CD14-positive monocyte (primary cell): ENCODE results near the gene HHIP. TPM values are rescaled to one million over a fixed set of nuclear protein-coding genes. Genes with fewer than 3 reads are reported as not detected.

Experiments
- DNase-seq, 3 donors: peaks; one replicate each; pipeline ENCODE4 v3.0.0-alpha.2; 2011 to 2022
- H2AFZ ChIP-seq: 2 replicates; pipeline ENCODE4 v1.6.0; 2012; ENCODE audit warnings: mild to moderate bottlenecking, low read depth, low read length, inconsistent platforms; ENCODE audit not compliant: insufficient read depth, poor library complexity, severe bottlenecking
- H3K27ac ChIP-seq, 2 donors: 1 replicate in 1 of 2; 2 replicates in 1 of 2; pipeline ENCODE4 v1.5.1; 2012 to 2013; ENCODE audit warnings: low read length in 2 of 2, control low read depth in 1 of 2, inconsistent platforms in 1 of 2, low read depth in 1 of 2, mild to moderate bottlenecking in 1 of 2
- H3K27me3 ChIP-seq, 2 donors: one replicate each; pipeline versions ENCODE4 v1.6.0 to v1.6.1; 2011 to 2013; ENCODE audit warnings: low read length in 2 of 2; ENCODE audit not compliant: control insufficient read depth in 2 of 2, insufficient read depth in 2 of 2
- H3K36me3 ChIP-seq, 2 donors: replicated peaks in 1 of 2; 1 replicate in 1 of 2; 2 replicates in 1 of 2; pipeline versions ENCODE4 v1.5.1 to v1.6.1; 2012 to 2013; ENCODE audit warnings: low read length in 2 of 2, control low read depth in 1 of 2, inconsistent platforms in 1 of 2, mild to moderate bottlenecking in 1 of 2; ENCODE audit not compliant: insufficient read depth in 2 of 2, control insufficient read depth in 1 of 2
- H3K4me1 ChIP-seq, 2 donors: 1 replicate in 1 of 2; 2 replicates in 1 of 2; pipeline versions ENCODE4 v1.5.1 to v1.6.1; 2012 to 2013; ENCODE audit warnings: low read length in 2 of 2, control low read depth in 1 of 2, inconsistent platforms in 1 of 2, mild to moderate bottlenecking in 1 of 2, moderate library complexity in 1 of 2; ENCODE audit not compliant: insufficient read depth in 2 of 2, control insufficient read depth in 1 of 2
- H3K4me2 ChIP-seq: replicated peaks from 2 replicates; pipeline ENCODE3; 2012; ENCODE audit warnings: low read length, moderate library complexity, mild to moderate bottlenecking; ENCODE audit not compliant: poor library complexity, severe bottlenecking; ENCODE audit errors: extremely low read depth
- H3K4me3 ChIP-seq, 3 experiments: fragments of 200-600 bp in 1 of 3; sonication (generic) in 1 of 3; replicated peaks in 1 of 3; 1 replicate in 2 of 3; 2 replicates in 1 of 3; pipeline ENCODE4 v1.5.1; 2011 to 2013; ENCODE audit warnings: low read length in 3 of 3, mild to moderate bottlenecking in 3 of 3, control low read depth in 2 of 3, low read depth in 2 of 3, inconsistent platforms in 1 of 3, moderate library complexity in 1 of 3
- H3K79me2 ChIP-seq: 2 replicates; pipeline ENCODE4 v1.6.0; 2012; ENCODE audit warnings: mild to moderate bottlenecking, control low read depth, inconsistent platforms, low read length, moderate library complexity; ENCODE audit not compliant: insufficient read depth
- H3K9ac ChIP-seq: 2 replicates; pipeline ENCODE4 v1.6.0; 2017; ENCODE audit warnings: low read length, mild to moderate bottlenecking; ENCODE audit not compliant: insufficient read depth, poor library complexity, severe bottlenecking
- H3K9me3 ChIP-seq, 2 donors: replicated peaks in 1 of 2; 1 replicate in 1 of 2; 2 replicates in 1 of 2; pipeline versions ENCODE4 v1.5.1 to v1.6.1; 2012 to 2013; ENCODE audit warnings: low read length in 2 of 2, control low read depth in 1 of 2; ENCODE audit not compliant: control insufficient read depth in 1 of 2, insufficient read depth in 1 of 2
- H4K20me1 ChIP-seq: 2 replicates; pipeline ENCODE4 v1.6.0; 2012; ENCODE audit warnings: mild to moderate bottlenecking, low read length, control low read depth, moderate library complexity; ENCODE audit not compliant: insufficient read depth
- H3K27ac Mint-ChIP-seq, 7 donors: one replicate each; pipeline ENCODE4 v1.8.0; 2020; ENCODE audit warnings: mild to moderate bottlenecking in 7 of 7, mixed read lengths in 7 of 7, moderate library complexity in 6 of 7, inconsistent platforms in 2 of 7
- H3K27me3 Mint-ChIP-seq, 3 donors: one replicate each; pipeline ENCODE4 v1.8.0; 2021 to 2022; ENCODE audit warnings: low read depth in 3 of 3, mild to moderate bottlenecking in 3 of 3, mixed read lengths in 3 of 3, moderate library complexity in 3 of 3, inconsistent platforms in 1 of 3
- H3K36me3 Mint-ChIP-seq, 2 donors: one replicate each; pipeline ENCODE4 v1.8.0; 2020; ENCODE audit warnings: mixed read lengths in 2 of 2, inconsistent platforms in 1 of 2, mild to moderate bottlenecking in 1 of 2
- H3K4me1 Mint-ChIP-seq: one replicate; pipeline ENCODE4 v1.8.0; 2020; ENCODE audit warnings: mild to moderate bottlenecking, mixed read lengths
- H3K4me3 Mint-ChIP-seq, 2 donors: one replicate each; pipeline ENCODE4 v1.8.0; 2020; ENCODE audit warnings: mild to moderate bottlenecking in 2 of 2, mixed read lengths in 2 of 2, moderate library complexity in 1 of 2
- H3K9me3 Mint-ChIP-seq, 7 donors: one replicate each; pipeline ENCODE4 v1.8.0; 2020 to 2022; ENCODE audit warnings: mixed read lengths in 7 of 7, mild to moderate bottlenecking in 6 of 7, moderate library complexity in 6 of 7, inconsistent platforms in 2 of 7
- WGBS: methylation state at CpG from one replicate; pipeline ENCODE4 v1.1.5; 2013; ENCODE audit warnings: missing lambda C conversion rate; ENCODE audit not compliant: insufficient coverage; 5-methylcytosine and 5-hydroxymethylcytosine counted together
- intact Hi-C, 2 donors: fragments of 100-400 bp; cut with micrococcal nuclease; formaldehyde crosslinking; loops; one replicate each; pipeline versions ENCODE4 v1.15.0 to v1.15.1; 2023
- polyA plus RNA-seq, 3 donors: library from polyadenylated mRNA; depleted of rRNA in 1 of 3; unstranded in 2 of 3; stranded (reverse) in 1 of 3; fragments of 300-500 nt in 2 of 3; fragments of >200 nt in 1 of 3; fragmentation: Illumina TruSeq in 2 of 3; gene quantifications; 1 replicate in 2 of 3; 2 replicates in 1 of 3; pipeline ENCODE4 v1.2.3, GENCODE V29; 2012 to 2021
- TF ChIP-seq, protein P1 (sequence below): fragments of 200-600 bp; IDR thresholded peaks from one replicate; pipeline ENCODE4 v1.8.0; 2022; ENCODE audit warnings: antibody characterized with exemption, mild to moderate bottlenecking

Gene HHIP
- polyA plus RNA-seq, 3 donors, result not detected

DNA sequence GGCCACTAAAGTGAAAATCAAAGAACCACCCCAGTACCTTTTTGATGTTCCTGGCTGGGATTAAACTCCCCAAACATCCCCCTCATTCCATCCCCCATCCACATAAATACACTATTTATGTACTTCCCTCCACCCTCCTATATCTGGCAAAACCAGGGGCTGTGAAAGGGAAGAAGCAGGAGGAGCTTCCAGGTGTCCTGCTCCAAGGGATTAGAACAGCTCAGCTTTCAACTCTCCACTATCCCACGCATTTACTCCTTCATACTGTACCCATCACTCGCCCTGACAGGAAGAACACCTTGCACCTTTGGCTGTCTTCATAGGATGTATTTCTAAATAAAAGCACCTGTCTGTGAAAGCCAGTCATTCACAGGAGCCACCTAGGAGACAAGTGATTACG lies 140.0 kb downstream of the HHIP start:
- Mint-ChIP-seq H3K9me3 (no peaks in the 10 kb centered on the region), H3K36me3 (no peaks in the 10 kb centered on the region), H3K4me3 (no peak overlapping the region), H3K4me1 (no peaks in the 10 kb centered on the region), H3K27ac (no peak overlapping the region), H3K27me3 (peaks cover 0 to 2% (median 0%) of the 10 kb centered on the region in 3 donors)
- no peak for DNase-seq
- Histone ChIP-seq H3K79me2 (no peaks in the 10 kb centered on the region), H2AFZ (no peak overlapping the region), H3K4me1 (no peaks in the 10 kb centered on the region), H3K9me3 (no peaks in the 10 kb centered on the region), H3K27ac (no peak overlapping the region), H3K9ac (no peak overlapping the region), H3K36me3 (no peaks in the 10 kb centered on the region), H3K4me3 (no peak overlapping the region), H3K4me2 (no peak overlapping the region), H4K20me1 (no peaks in the 10 kb centered on the region), H3K27me3 (no peaks in the 10 kb centered on the region)
- TF ChIP-seq, protein P1, sequence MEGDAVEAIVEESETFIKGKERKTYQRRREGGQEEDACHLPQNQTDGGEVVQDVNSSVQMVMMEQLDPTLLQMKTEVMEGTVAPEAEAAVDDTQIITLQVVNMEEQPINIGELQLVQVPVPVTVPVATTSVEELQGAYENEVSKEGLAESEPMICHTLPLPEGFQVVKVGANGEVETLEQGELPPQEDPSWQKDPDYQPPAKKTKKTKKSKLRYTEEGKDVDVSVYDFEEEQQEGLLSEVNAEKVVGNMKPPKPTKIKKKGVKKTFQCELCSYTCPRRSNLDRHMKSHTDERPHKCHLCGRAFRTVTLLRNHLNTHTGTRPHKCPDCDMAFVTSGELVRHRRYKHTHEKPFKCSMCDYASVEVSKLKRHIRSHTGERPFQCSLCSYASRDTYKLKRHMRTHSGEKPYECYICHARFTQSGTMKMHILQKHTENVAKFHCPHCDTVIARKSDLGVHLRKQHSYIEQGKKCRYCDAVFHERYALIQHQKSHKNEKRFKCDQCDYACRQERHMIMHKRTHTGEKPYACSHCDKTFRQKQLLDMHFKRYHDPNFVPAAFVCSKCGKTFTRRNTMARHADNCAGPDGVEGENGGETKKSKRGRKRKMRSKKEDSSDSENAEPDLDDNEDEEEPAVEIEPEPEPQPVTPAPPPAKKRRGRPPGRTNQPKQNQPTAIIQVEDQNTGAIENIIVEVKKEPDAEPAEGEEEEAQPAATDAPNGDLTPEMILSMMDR, result no peak
- intact Hi-C loops, result no loop called here
- 86% methylated on average over 1 of the region's 3 CpGs for WGBS

- H3K4me3 ChIP-seq, result no peak overlapping the region
- peaks cover 0 to 9% (median 6%) of the 10 kb centered on the region in 7 donors for H3K9me3 Mint-ChIP-seq
- H3K27ac Mint-ChIP-seq, result no peak overlapping the region
These were observed 141.7 kb downstream of the HHIP start for GRCh38 chr4:144787365-144788258.

More at GRCh38 chr4:144787365-144788258, 141.7 kb downstream of the HHIP start:
- Histone ChIP-seq H4K20me1 (no peaks in the 10 kb centered on the region), H3K4me2 (no peak overlapping the region), H3K27me3 (no peaks in the 10 kb centered on the region), H3K9ac (no peak overlapping the region), H3K36me3 (no peaks in the 10 kb centered on the region), H3K79me2 (no peaks in the 10 kb centered on the region), H3K4me1 (no peaks in the 10 kb centered on the region), H3K9me3 (peaks cover 0 to 6% of the 10 kb centered on the region in 2 donors), H3K27ac (no peak overlapping the region), H2AFZ (no peak overlapping the region)
- TF ChIP-seq, protein P1, result no peak
- H3K4me3 Mint-ChIP-seq, result no peak overlapping the region
- H3K4me1 Mint-ChIP-seq, result no peaks in the 10 kb centered on the region
- no peaks in the 10 kb centered on the region for H3K36me3 Mint-ChIP-seq
- intact Hi-C loops, result no loop called here
- H3K27me3 Mint-ChIP-seq, result peaks cover 0 to 2% (median 0%) of the 10 kb centered on the region in 3 donors
- DNase-seq, result no peak
- no CpG with 5 or more reads among the region's 2 CpGs for WGBS
